ENCODE results near the gene CCDC12. TPM values are rescaled to one million over a fixed set of nuclear protein-coding genes. Genes with fewer than 3 reads are reported as not detected.

Gene CCDC12
- total RNA-seq, 1 donor from 2014 or later, result 37.4 TPM

GRCh38 chr3:46929324-46929723, 47.2 kb downstream of the CCDC12 start:
- TF ChIP-seq CTCF (IDR thresholded peaks at IDR 0.05), result no peak
- no peak overlapping the region for H3K4me3 Mint-ChIP-seq (ENCODE audit: unreplicated experiment)
- no peak for DNase-seq (ENCODE audit: extremely low spot score, unreplicated experiment)
- H3K27ac Mint-ChIP-seq (ENCODE audit: unreplicated experiment), result peak overlapping the region; percentile 34
- no peaks in the 10 kb centered on the region for H3K9me3 Mint-ChIP-seq (ENCODE audit: unreplicated experiment)
- H3K27me3 Mint-ChIP-seq (ENCODE audit: unreplicated experiment), result no peaks in the 10 kb centered on the region
- H3K4me1 Mint-ChIP-seq (ENCODE audit: unreplicated experiment), result peaks cover 56% of the 10 kb centered on the region
- peaks cover 5% of the 10 kb centered on the region for H3K36me3 Mint-ChIP-seq (ENCODE audit: unreplicated experiment)

GRCh38 chr3:46928282-46928681, 48.3 kb downstream of the CCDC12 start:
- H3K4me3 Mint-ChIP-seq (ENCODE audit: unreplicated experiment), result no peak overlapping the region
- H3K27me3 Mint-ChIP-seq (ENCODE audit: unreplicated experiment), result no peaks in the 10 kb centered on the region
- H3K36me3 Mint-ChIP-seq (ENCODE audit: unreplicated experiment), result peaks cover 7% of the 10 kb centered on the region
- H3K4me1 Mint-ChIP-seq (ENCODE audit: unreplicated experiment), result peaks cover 47% of the 10 kb centered on the region
- TF ChIP-seq CTCF (IDR thresholded peaks at IDR 0.05), result no peak
- no peaks in the 10 kb centered on the region for H3K9me3 Mint-ChIP-seq (ENCODE audit: unreplicated experiment)
- DNase-seq (ENCODE audit: extremely low spot score, unreplicated experiment), result no peak
- no peak overlapping the region for H3K27ac Mint-ChIP-seq (ENCODE audit: unreplicated experiment)

- TF ChIP-seq CTCF (IDR thresholded peaks at IDR 0.05), result no peak
- H3K36me3 Mint-ChIP-seq (ENCODE audit: unreplicated experiment), result peaks cover 11% of the 10 kb centered on the region
- no peaks in the 10 kb centered on the region for H3K9me3 Mint-ChIP-seq (ENCODE audit: unreplicated experiment)
- no peak overlapping the region for H3K27ac Mint-ChIP-seq (ENCODE audit: unreplicated experiment)
- peaks cover 43% of the 10 kb centered on the region for H3K4me1 Mint-ChIP-seq (ENCODE audit: unreplicated experiment)
- no peaks in the 10 kb centered on the region for H3K27me3 Mint-ChIP-seq (ENCODE audit: unreplicated experiment)
- no peak for DNase-seq (ENCODE audit: extremely low spot score, unreplicated experiment)
- H3K4me3 Mint-ChIP-seq (ENCODE audit: unreplicated experiment), result no peak overlapping the region
Observed at GRCh38 chr3:46927718-46928073, 48.8 kb downstream of the CCDC12 start.

- H3K4me1 Mint-ChIP-seq (ENCODE audit: unreplicated experiment), result peaks cover 37% of the 10 kb centered on the region
Observed at GRCh38 chr3:46926871-46927717, 49.5 kb downstream of the CCDC12 start.

More at GRCh38 chr3:46926871-46927717, 49.5 kb downstream of the CCDC12 start:
- TF ChIP-seq CTCF (IDR thresholded peaks at IDR 0.05), result no peak
- H3K4me3 Mint-ChIP-seq (ENCODE audit: unreplicated experiment), result no peak overlapping the region
- no peak for DNase-seq (ENCODE audit: extremely low spot score, unreplicated experiment)
- H3K36me3 Mint-ChIP-seq (ENCODE audit: unreplicated experiment), result peaks cover 11% of the 10 kb centered on the region
- no peaks in the 10 kb centered on the region for H3K9me3 Mint-ChIP-seq (ENCODE audit: unreplicated experiment)
- H3K27ac Mint-ChIP-seq (ENCODE audit: unreplicated experiment), result no peak overlapping the region
- H3K27me3 Mint-ChIP-seq (ENCODE audit: unreplicated experiment), result no peaks in the 10 kb centered on the region

Data from osteocyte (in vitro differentiated cells).